ENCODE results near the gene RAB30. TPM values are rescaled to one million over a fixed set of nuclear protein-coding genes. Genes with fewer than 3 reads are reported as not detected.

RAB30 gene
- total RNA-seq, 1 donor from 2014 or later, result 12.3 TPM

GRCh38 chr11:82924522-82925224, 147.0 kb downstream of the RAB30 start:
- no peak for TF ChIP-seq EZH2 (IDR thresholded peaks at IDR 0.05)
- TF ChIP-seq, protein P1, sequence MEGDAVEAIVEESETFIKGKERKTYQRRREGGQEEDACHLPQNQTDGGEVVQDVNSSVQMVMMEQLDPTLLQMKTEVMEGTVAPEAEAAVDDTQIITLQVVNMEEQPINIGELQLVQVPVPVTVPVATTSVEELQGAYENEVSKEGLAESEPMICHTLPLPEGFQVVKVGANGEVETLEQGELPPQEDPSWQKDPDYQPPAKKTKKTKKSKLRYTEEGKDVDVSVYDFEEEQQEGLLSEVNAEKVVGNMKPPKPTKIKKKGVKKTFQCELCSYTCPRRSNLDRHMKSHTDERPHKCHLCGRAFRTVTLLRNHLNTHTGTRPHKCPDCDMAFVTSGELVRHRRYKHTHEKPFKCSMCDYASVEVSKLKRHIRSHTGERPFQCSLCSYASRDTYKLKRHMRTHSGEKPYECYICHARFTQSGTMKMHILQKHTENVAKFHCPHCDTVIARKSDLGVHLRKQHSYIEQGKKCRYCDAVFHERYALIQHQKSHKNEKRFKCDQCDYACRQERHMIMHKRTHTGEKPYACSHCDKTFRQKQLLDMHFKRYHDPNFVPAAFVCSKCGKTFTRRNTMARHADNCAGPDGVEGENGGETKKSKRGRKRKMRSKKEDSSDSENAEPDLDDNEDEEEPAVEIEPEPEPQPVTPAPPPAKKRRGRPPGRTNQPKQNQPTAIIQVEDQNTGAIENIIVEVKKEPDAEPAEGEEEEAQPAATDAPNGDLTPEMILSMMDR (IDR thresholded peaks at IDR 0.05), result no peak
- no peak for TF ChIP-seq EZH2phosphoT487 (IDR thresholded peaks at IDR 0.05)
- no peak overlapping the region for H2AFZ ChIP-seq (replicated peaks)

More at GRCh38 chr11:82924522-82925224, 147.0 kb downstream of the RAB30 start:
- Mint-ChIP-seq H3K27me3 (ENCODE audit: insufficient read depth, low read depth) (no peaks in the 10 kb centered on the region), H3K27ac (no peak overlapping the region), H3K36me3 (peaks cover 14% of the 10 kb centered on the region), H3K4me3 (no peak overlapping the region), H3K9me3 (peaks cover 2% of the 10 kb centered on the region), H3K4me1 (no peaks in the 10 kb centered on the region)
- Histone ChIP-seq H3F3A (ENCODE audit: low read depth) (no peaks in the 10 kb centered on the region), H3K27me3 (no peaks in the 10 kb centered on the region), H3K27ac (no peak overlapping the region), H3K4me2 (no peak overlapping the region), H3K4me3 (no peak overlapping the region), H3K9me3 (ENCODE audit: low read depth) (no peaks in the 10 kb centered on the region), H3K79me2 (ENCODE audit: low read depth) (no peaks in the 10 kb centered on the region), H3K9ac (no peak overlapping the region), H4K20me1 (ENCODE audit: low read depth) (no peaks in the 10 kb centered on the region), H3K36me3 (no peaks in the 10 kb centered on the region), H3K4me1 (no peaks in the 10 kb centered on the region)
- DNase-seq (ENCODE audit: low spot score), result no peak

Small RNAs within 50 kb of the gene (small RNA-seq; reads per million reads assigned to genes)
- not detected for gene SNORA70E

Other genes starting within 250 kb of the RAB30 start
- 35.2 and 67.4 TPM in 2 replicates for gene PRCP, start 171.5 kb downstream of the RAB30 start, total RNA-seq (ENCODE audit: low replicate concordance)
- 19.9 and 47.7 TPM in 2 replicates for gene DDIAS, start 170.2 kb downstream of the RAB30 start, total RNA-seq (ENCODE audit: low replicate concordance)
- 64.2 and 72.7 TPM in 2 replicates for gene PCF11, start 85.2 kb upstream of the RAB30 start, total RNA-seq (ENCODE audit: low replicate concordance)
- 3.3 and 4.4 TPM in 2 replicates for gene ANKRD42, start 121.8 kb upstream of the RAB30 start, total RNA-seq (ENCODE audit: low replicate concordance)
- gene CCDC90B, start 214.5 kb upstream of the RAB30 start, total RNA-seq (ENCODE audit: low replicate concordance), result 67.2 and 91.5 TPM in 2 replicates

Measured in neural progenitor cell (in vitro differentiated cells).